Stimulated activated CD4-positive, alpha-beta T cell treated with anti-CD3 and anti-CD28 coated beads, TNF-alpha, amount 100 ng/mL, for 1 hour (primary cell): ENCODE data around the gene NINJ2.
"Not testable (repeated sequence)": the region's sequence is repeated elsewhere in the genome, so short reads cannot be mapped to it uniquely, and the experiment has no call there.

Source experiments
- DNase-seq, 3 donors: peaks; one replicate each; pipeline ENCODE4 v3.0.0-alpha.2; 2020; ENCODE audit warnings: low read depth in 3 of 3, low spot score in 1 of 3

NINJ2 gene

GRCh38 chr12:663293-663871, at the start of gene NINJ2:
NINJ2 (minus strand) TSS chr12:663445; CDS start chr12:663360, 85 bp downstream.
- DNase-seq, result no peak

DNA sequence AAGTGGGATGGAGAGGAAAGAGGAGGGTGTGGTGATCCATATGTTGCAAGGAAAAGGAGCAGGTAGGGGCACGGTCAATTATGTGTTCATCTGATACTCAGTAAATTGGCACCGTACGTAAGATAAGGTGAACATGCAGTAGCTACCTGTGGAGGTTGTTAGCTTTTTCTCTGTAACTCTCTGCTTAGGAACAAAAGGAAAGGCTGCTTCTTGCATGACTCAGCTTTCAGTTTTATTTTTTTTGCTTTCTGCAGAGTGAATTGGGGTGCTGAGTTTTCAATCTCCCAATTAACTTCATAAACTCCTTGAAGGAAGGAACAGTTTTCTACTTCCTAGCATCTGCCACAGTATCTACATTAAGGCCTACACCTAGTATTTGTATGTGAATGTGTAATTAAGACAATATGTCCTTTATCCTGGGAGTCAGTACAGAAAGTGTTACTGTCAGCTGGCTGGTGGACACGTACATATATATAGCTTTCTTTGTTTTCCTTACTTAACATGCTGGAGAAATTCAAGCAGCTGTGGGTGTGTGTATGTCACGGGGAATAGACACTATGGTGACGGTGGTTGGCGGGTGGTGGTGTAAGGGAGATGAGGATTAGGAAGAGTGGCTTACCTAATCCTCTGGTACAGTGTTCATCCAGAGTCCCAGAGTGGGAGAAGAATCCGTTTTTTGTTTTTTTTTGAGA, 49.1 kb upstream of the NINJ2 start:
- DNase-seq, result no peak

GRCh38 chr12:709455-710020, 46.3 kb upstream of the NINJ2 start:
- DNase-seq, result no peak

DNA sequence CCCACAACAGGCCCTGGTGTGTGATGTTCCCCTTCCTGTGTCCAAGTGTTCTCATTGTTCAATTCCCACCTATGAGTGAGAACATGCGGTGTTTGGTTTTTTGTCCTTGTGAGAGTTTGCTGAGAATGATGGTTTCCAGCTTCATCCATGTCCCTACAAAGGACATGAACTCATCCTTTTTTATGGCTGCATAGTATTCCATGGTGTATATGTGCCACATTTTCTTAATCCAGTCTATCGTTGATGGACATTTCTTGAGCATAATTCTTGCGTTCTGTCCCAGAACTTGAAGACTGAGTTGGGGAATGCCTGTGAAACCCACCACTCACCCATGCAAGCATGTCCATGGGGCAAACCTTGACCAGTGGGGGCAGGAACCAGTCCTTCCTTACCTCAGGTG, 44.8 kb upstream of the NINJ2 start:
- not testable (repeated sequence) for DNase-seq

- no peak for DNase-seq
Measured at GRCh38 chr12:704516-705242, 41.4 kb upstream of the NINJ2 start.

DNA sequence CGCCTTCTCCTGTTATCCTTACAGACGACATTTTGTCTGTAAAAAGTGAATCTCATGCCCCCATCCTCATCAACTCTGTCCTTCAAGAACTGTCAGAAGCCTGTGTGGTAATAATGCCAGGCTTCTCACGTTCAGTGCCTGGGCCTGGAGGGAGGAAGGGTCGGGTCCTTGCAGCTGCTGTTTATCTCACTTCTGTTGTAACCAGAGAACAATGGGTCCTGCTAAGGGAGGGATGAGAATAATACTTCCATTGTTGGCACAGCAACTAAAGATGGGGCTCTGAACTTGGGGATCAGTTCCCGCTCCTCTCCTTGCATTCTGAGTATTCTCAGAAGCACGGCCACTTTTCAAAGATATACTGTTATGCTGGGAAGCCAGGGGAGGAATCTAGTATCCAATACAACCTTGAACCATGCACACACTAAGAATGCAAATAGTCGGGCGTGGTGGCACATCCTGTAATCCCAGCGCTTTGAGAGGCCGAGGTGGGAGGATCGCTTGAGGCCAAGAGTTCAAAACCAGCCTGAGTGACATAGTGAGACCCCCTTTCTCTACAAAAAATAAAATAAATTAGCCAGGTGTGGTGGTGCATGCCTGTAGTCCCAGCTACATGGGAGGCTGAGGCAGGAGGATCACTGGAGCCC, 38.8 kb upstream of the NINJ2 start:
- DNase-seq, result no peak

DNA sequence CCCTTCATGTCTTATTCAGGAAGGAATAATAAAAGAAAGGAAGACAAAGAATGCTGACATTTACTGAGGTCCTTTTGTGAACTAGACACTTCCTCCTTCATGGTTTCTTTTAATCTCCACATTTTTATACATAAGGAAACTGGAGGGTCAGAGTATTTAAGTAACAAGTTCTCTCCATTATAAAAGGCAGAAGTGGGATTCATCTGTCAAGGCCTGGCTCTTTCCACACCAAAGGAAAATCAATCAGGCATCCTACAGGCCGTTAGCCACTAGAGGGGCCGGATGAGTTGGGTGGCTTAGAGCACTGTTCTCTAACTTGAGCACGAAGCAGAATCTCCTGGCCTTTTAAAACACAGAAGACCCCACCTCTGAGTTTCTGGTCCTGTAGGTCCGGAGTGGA, 36.8 kb upstream of the NINJ2 start:
- no peak for DNase-seq

- DNase-seq, result not testable (repeated sequence)
Measured at GRCh38 chr12:698222-698621, 35.0 kb upstream of the NINJ2 start.

GRCh38 chr12:697481-697880, 34.2 kb upstream of the NINJ2 start:
- no peak for DNase-seq

DNA sequence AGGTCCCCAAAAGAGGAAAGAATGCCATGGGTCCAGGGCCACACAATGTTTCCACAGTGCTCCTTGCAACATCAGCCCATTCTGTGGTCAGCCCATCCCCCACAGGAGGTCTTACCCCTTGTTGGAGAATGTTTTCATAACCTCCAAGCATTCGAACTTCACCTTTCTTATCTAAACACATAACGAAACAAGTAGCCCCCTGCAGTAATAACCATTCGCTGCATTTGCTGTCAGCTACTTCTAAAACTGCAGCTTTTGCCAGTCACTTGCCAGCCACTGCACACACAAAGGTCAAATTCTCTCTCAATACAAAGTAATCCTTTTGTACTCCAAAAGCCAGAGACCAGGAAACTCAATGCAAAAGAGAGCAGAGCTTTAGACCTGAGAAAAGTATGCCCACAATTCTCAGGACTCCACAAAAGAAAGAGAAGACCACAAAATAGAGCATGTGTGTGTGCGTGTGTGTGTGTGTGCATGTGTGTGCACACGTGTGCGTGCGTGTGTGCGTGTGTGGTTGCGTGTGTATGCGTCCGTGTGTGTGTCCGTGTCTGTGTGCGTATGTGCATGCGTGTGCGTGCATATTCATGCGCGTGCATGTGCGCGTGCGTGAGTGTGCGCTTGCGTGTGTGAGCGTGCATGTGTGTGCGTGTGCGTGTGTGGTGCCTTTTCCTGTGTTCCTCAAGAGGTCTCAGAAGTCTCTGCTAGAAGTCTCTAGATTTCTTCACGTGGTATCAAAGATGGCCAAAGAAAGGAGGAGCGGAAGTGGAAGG, 31.7 kb upstream of the NINJ2 start:
- DNase-seq, result no peak

DNA sequence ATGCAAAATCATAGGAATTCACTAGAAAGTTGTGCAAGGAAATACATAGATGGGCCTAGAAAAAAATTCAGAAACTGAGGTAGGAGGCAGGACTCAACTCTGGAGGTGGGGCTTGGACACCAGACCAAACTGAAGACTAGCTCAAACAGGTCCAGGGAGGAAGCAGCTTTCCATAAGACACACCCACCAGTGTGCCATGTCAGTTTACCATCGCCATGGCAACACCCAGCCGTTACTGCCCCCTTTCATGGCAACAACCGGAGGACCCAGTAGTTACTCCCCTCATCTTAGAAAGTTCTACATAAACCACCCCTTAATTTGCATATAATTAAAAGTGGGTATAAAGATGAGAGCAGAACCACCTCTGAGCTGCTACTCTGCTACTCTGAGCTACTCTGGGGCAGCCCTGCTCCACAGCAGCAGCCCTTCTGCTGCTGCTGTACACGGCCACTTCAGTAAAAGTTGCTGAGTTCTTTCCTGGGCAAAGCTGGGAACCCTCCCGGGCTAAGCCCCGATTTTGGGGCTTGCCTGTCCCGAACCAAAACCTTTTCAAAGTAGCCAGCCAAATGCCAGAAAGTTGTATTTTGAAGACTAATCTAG, 30.8 kb upstream of the NINJ2 start:
- no peak for DNase-seq

DNA sequence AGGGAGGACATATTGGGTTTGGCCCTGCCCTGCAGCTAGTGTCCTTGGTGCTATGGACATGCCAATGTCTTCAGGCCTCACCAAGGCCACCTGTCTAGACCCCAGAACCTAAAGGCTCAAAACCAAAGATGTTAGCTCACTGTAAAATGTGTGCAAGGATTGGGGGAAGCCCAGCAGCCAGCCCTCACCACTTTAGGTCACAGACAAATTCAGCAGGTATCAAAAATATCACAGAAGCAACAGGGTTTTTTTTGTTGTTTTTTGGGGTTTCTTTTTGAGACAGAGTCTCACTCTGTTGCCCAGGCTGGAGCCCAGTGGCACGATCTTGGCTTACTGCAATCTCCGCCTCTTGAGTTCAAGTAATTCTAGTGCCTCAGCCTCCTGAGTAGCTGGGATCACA, 29.0 kb upstream of the NINJ2 start:
- DNase-seq, result no peak

GRCh38 chr12:690466-690865, 27.2 kb upstream of the NINJ2 start:
- no peak for DNase-seq

GRCh38 chr12:685388-685787, 22.1 kb upstream of the NINJ2 start:
- DNase-seq, result peak in 2 of 3 donors; percentile 55 to 61

DNA sequence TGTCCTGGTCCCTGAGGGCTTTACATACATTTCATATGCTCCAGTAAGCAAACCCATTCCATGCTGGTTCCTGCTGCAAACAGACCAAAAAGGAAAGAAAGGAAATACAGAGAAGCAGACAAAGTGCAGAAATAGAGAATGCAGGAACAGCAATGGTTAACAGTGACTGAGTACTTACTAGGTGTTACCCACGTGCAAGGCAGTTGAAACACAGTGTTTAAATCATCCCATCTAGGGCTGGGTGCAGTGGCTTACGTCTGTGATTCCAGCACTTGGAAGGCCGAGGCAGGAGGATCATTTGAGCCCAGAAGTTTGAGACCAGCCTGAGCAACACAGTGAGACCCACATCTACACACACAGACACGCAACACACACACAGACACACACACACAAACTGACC, 21.2 kb upstream of the NINJ2 start:
- no peak for DNase-seq

- no peak for DNase-seq
Measured at GRCh38 chr12:681568-682256, 18.5 kb upstream of the NINJ2 start.

- DNase-seq, result no peak
Measured at GRCh38 chr12:678747-679712, 15.8 kb upstream of the NINJ2 start.

DNA sequence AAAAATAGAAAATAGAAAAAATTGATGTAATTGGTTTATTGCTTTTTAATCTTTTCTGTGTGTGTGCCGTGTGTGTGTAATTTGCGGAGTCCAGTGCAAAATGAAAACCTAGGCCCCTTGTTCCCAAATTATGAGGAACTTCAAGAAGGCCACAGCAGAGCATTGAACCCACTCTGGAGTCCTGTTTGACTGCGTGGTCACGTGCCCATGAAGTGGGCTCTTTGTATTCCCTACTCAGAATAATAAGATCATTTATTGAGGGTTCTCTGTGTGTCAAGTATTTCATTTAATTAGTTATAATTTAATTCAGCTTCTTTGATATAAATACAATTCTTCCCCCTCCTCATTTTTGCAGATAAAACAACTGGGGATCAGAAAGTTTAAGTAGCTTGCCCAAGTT, 12.3 kb upstream of the NINJ2 start:
- DNase-seq, result no peak
